ENCODE data around the gene CEACAM19. TPM values are rescaled to one million over a fixed set of nuclear protein-coding genes. Genes with fewer than 3 reads are reported as not detected.

CEACAM19 gene
- total and polyA plus RNA-seq, 10 of the 15 experiments (the other 5 are each of a cell fraction or from before 2014, with no cell fraction given) = 0.13 to 0.31 (median 0.17) TPM; not detected in 4

- DNase-seq (ENCODE audit: low read depth, low spot score) (no peak), FAIRE-seq (no peak), ATAC-seq (no peak)
- no peak overlapping the region for H3K4me2 ChIP-seq (ENCODE audit: control insufficient read depth, insufficient read depth)
- H3K4me1 ChIP-seq (ENCODE audit: control insufficient read depth, insufficient read depth, low read length) = no peaks in the 10 kb centered on the region; the same call in 1 of the 2 replicates
- H3K4me3 ChIP-seq = no peak overlapping the region
- no peaks in the 10 kb centered on the region for H4K20me1 ChIP-seq (ENCODE audit: control insufficient read depth, insufficient read depth)
- no peaks in the 10 kb centered on the region for H3K27me3 ChIP-seq (replicated peaks in 1 of 2; ENCODE audit: control insufficient read depth in 2 of 2, insufficient read depth in 2 of 2, low read length in 1 of 2)
- ChIA-PET RAD21 (ENCODE audit: unreplicated experiment) (no interaction called here), POLR2A (no interaction called here), CTCF (interaction anchor here (0.8 kb wide), 1 partner anchor 1174 kb away, joined by 4 read pairs; no protein-coding TSS in a partner anchor), SMC1A (ENCODE audit: uncharacterized antibody, unreplicated experiment) (no interaction called here)
- no peak for TF ChIP-seq SREBF2 (IDR thresholded peaks at IDR 0.05; ENCODE audit: low read length)
- TF ChIP-seq RBBP5 (conservative IDR thresholded peaks at IDR 0.05) = no peak
- intact Hi-C loops (cut with micrococcal nuclease; ENCODE audit: unreplicated experiment) = no loop called here
- H3K27ac ChIP-seq (ENCODE audit: control insufficient read depth, insufficient read depth) = no peak overlapping the region
- no peak overlapping the region for H3K9ac ChIP-seq (ENCODE audit: control insufficient read depth, insufficient read depth, low read length)
- BruUV-seq (replicated peaks) = no TSS peak
- 26% methylated on average over 12 of the region's 12 CpGs for WGBS (ENCODE audit: insufficient coverage, insufficient replicate concordance, low lambda C conversion rate, missing lambda C conversion rate)
- H3K36me3 ChIP-seq (ENCODE audit: control insufficient read depth in 2 of 2, insufficient read depth in 2 of 2, low read length in 1 of 2) = no peaks in the 10 kb centered on the region
- no peaks in the 10 kb centered on the region for H3K79me2 ChIP-seq (ENCODE audit: control insufficient read depth, insufficient read depth, low read length)
- H2AFZ ChIP-seq (ENCODE audit: control insufficient read depth, low read depth, low read length) = no peak overlapping the region
- in situ Hi-C loops (cut with MboI) = no loop called here
- no peaks in the 10 kb centered on the region for H3K9me3 ChIP-seq (replicated peaks; ENCODE audit: control insufficient read depth, insufficient read depth, low read length)
Measured at GRCh38 chr19:44705502-44706010, 34.3 kb downstream of the CEACAM19 start.

- Histone ChIP-seq H3K4me1 (ENCODE audit: control insufficient read depth, insufficient read depth, low read length) (no peaks in the 10 kb centered on the region; the same call in 1 of the 2 replicates), H3K9me3 (replicated peaks; ENCODE audit: control insufficient read depth, insufficient read depth, low read length) (no peaks in the 10 kb centered on the region), H3K4me3 (no peak overlapping the region), H3K27me3 (replicated peaks in 1 of 2; ENCODE audit: control insufficient read depth in 2 of 2, insufficient read depth in 2 of 2, low read length in 1 of 2) (no peaks in the 10 kb centered on the region), H3K9ac (ENCODE audit: control insufficient read depth, insufficient read depth, low read length) (no peak overlapping the region), H3K27ac (ENCODE audit: control insufficient read depth, insufficient read depth) (no peak overlapping the region), H2AFZ (ENCODE audit: control insufficient read depth, low read depth, low read length) (no peak overlapping the region), H3K79me2 (ENCODE audit: control insufficient read depth, insufficient read depth, low read length) (no peaks in the 10 kb centered on the region), H4K20me1 (ENCODE audit: control insufficient read depth, insufficient read depth) (no peaks in the 10 kb centered on the region), H3K36me3 (ENCODE audit: control insufficient read depth in 2 of 2, insufficient read depth in 2 of 2, low read length in 1 of 2) (no peaks in the 10 kb centered on the region), H3K4me2 (ENCODE audit: control insufficient read depth, insufficient read depth) (no peak overlapping the region)
- BruUV-seq (replicated peaks) = no TSS peak
- ChIA-PET CTCF (no interaction called here), POLR2A (no interaction called here), SMC1A (ENCODE audit: uncharacterized antibody, unreplicated experiment) (no interaction called here), RAD21 (ENCODE audit: unreplicated experiment) (no interaction called here)
- in situ Hi-C loops (cut with MboI) = no loop called here
- intact Hi-C loops (cut with micrococcal nuclease; ENCODE audit: unreplicated experiment) = no loop called here
- no peak for DNase-seq (ENCODE audit: low read depth, low spot score)
- no peak for ATAC-seq
- WGBS (ENCODE audit: insufficient coverage, insufficient replicate concordance, low lambda C conversion rate, missing lambda C conversion rate) = 32% methylated on average over 6 of the region's 6 CpGs
- no peak for FAIRE-seq
- TF ChIP-seq ZNF687 (IDR thresholded peaks at IDR 0.05) (no peak), POLR2A (IDR thresholded peaks at IDR 0.05; ENCODE audit: low read depth, low read length) (no peak), RB1 (IDR thresholded peaks at IDR 0.05; ENCODE audit: borderline replicate concordance) (no peak), IRF5 (IDR thresholded peaks at IDR 0.05; ENCODE audit: borderline replicate concordance) (no peak), EZH2 (IDR thresholded peaks at IDR 0.05; ENCODE audit: borderline replicate concordance, control insufficient read depth, low read depth, low read length) (no peak), SMAD5 (IDR thresholded peaks at IDR 0.05; ENCODE audit: low read depth) (no peak), BACH1 (IDR thresholded peaks at IDR 0.05; ENCODE audit: borderline replicate concordance) (no peak), POU2F2 (IDR thresholded peaks at IDR 0.05; ENCODE audit: borderline replicate concordance, low read depth, low read length) (no peak), USF1 (IDR thresholded peaks at IDR 0.05; ENCODE audit: borderline replicate concordance, extremely low read length, insufficient read depth, low read depth, low read length) (no peak)
Measured at GRCh38 chr19:44706506-44707236, 35.4 kb downstream of the CEACAM19 start.
